Calu3 (cell line): ENCODE results near the gene EDEM2. TPM values are rescaled to one million over a fixed set of nuclear protein-coding genes. Genes with fewer than 3 reads are reported as not detected.

Experiments used
- BruUV-seq: library from RNA; stranded (reverse); fragments of 400-500 nt; replicated peaks from 2 replicates; lab custom pipeline; 2021; lab: Mats Ljungman, UMichigan
- CTCF ChIA-PET: fragments of 300-600 bp; sonication (Branson Sonifier 250); formaldehyde crosslinking; loops from one replicate; lab custom pipeline; 2022; ENCODE audit warnings: antibody characterized with exemption; lab: Charles Lee
- DNase-seq: peaks from one replicate; pipeline ENCODE4 v3.0.0; 2022
- H3K27ac Mint-ChIP-seq: one replicate; pipeline ENCODE4 v1.8.0; 2022; ENCODE audit warnings: mixed read lengths; ENCODE audit not compliant: unreplicated experiment
- H3K27me3 Mint-ChIP-seq: one replicate; pipeline ENCODE4 v1.8.0; 2022; ENCODE audit warnings: mixed read lengths; ENCODE audit not compliant: unreplicated experiment
- H3K36me3 Mint-ChIP-seq: one replicate; pipeline ENCODE4 v1.8.0; 2022; ENCODE audit warnings: mild to moderate bottlenecking, moderate library complexity, mixed read lengths; ENCODE audit not compliant: insufficient read depth, unreplicated experiment
- H3K4me1 Mint-ChIP-seq: one replicate; pipeline ENCODE4 v1.8.0; 2022; ENCODE audit warnings: mild to moderate bottlenecking, low read depth, mixed read lengths; ENCODE audit not compliant: unreplicated experiment
- H3K4me3 Mint-ChIP-seq: one replicate; pipeline ENCODE4 v1.8.0; 2022; ENCODE audit warnings: mild to moderate bottlenecking, low read depth, moderate library complexity, mixed read lengths; ENCODE audit not compliant: unreplicated experiment
- H3K9me3 Mint-ChIP-seq: one replicate; pipeline ENCODE4 v1.8.0; 2022; ENCODE audit warnings: low read depth, mixed read lengths; ENCODE audit not compliant: unreplicated experiment
- intact Hi-C: fragments of 100-400 bp; cut with micrococcal nuclease; formaldehyde crosslinking; loops from one replicate; pipeline ENCODE4 v1.10.0; 2022; ENCODE audit not compliant: unreplicated experiment
- total RNA-seq: library from RNA; stranded (reverse); gene quantifications from 2 replicates; pipeline ENCODE4 v1.2.3, GENCODE V29; 2022
- TF ChIP-seq, protein P1 (sequence below): fragments of 200-600 bp; IDR thresholded peaks from one replicate; pipeline ENCODE4 v1.8.0; 2022; ENCODE audit warnings: antibody characterized with exemption; ENCODE audit not compliant: unreplicated experiment

Gene EDEM2
- total RNA-seq, 1 experiment from 2014 or later: 49.4 TPM

DNA sequence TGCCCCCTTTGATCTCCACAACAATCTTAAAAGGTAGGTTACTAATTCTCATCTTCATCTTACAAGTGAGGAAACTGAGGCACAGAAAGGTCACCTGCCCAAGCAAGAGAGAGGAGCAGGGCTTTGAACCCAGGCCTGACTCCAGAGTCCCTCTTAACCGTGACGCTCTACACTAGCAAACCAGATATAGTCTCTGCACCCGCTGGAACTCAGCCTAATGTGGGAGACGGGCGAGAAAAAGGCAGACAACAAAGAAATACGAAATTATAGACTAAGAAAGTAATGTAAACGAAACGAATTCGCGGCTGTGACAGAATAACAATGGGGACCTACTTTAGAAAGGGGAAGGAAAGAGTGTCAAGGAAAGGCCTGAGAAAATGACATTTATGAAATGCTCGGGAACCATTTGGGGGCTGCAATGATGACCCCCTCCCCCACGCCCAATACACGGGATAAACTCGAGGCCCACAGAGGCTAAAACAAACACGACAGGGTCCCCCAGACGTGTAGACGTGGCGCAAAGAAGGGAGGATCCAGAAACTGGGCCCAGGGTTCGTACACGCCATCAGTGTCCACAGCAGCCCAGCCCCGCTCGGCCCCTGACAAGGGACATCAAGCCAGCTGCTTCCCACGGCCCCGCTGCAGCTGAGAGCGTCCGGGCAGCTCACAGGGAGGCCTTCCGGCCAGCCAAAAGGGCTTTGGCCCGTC lies 55.2 kb downstream of the EDEM2 start:
- Mint-ChIP-seq H3K4me3 (peak overlapping the region; percentile 75), H3K36me3 (peaks cover 31% of the 10 kb centered on the region), H3K27ac (peak overlapping the region; percentile 93), H3K4me1 (peaks cover 34% of the 10 kb centered on the region), H3K27me3 (no peaks in the 10 kb centered on the region), H3K9me3 (no peaks in the 10 kb centered on the region)
- CTCF ChIA-PET: interaction anchor here (0.6 to 2.0 kb wide), 7 partner anchors 8 to 218 kb away, joined by 3 to 5 read pairs (median 5); partner anchors contain the start of gene ACSS2
- peak; percentile 14 for DNase-seq
- BruUV-seq: TSS peak; percentile 66
- TF ChIP-seq, protein P1, sequence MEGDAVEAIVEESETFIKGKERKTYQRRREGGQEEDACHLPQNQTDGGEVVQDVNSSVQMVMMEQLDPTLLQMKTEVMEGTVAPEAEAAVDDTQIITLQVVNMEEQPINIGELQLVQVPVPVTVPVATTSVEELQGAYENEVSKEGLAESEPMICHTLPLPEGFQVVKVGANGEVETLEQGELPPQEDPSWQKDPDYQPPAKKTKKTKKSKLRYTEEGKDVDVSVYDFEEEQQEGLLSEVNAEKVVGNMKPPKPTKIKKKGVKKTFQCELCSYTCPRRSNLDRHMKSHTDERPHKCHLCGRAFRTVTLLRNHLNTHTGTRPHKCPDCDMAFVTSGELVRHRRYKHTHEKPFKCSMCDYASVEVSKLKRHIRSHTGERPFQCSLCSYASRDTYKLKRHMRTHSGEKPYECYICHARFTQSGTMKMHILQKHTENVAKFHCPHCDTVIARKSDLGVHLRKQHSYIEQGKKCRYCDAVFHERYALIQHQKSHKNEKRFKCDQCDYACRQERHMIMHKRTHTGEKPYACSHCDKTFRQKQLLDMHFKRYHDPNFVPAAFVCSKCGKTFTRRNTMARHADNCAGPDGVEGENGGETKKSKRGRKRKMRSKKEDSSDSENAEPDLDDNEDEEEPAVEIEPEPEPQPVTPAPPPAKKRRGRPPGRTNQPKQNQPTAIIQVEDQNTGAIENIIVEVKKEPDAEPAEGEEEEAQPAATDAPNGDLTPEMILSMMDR: no peak
- intact Hi-C loops: loop anchor here (10.0 kb wide), 1 partner anchor 217 kb away; the partner anchor contains the start of genes ACSS2 and GGT7

DNA sequence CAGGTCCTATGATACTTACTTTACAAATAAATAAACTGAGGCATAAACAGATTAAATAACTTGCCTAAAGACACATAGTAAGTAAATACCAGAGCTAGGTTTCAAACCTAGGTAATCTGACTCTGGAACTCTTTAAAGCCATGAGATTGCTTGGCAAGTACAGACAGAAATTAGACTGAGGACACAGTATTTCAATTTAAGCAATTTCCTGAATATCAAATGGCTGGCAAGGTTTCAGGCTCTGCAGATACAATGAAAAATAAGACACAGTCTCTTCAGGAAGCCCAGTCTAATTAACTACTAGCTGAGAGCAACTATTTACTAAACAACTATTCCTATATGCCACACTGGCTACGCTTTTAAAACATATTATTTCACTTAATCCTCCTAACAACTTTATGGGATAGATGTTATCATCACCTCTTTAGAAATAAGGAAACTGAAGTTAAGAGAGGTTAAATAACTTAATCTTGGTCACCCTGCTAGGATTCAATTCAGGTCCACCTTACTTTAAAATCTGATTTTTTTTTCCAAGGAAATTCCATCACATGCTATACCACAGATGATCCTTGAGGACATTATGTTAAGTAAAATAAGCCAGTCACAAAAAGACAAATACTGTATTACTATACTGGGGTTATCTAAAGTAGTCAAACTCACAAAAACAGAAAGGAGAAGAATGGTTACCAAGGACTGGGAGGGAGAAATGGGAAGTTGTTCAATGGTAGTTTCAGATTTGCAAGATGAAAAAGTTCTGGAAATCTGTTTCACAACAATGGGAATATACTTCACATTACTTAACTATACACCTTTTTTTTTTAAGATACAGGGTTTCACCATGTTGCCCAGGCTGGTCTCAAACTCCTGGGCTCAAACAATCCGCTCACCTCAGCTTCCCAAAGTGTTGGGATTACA lies 58.6 kb downstream of the EDEM2 start:
- Mint-ChIP-seq H3K27me3 (no peaks in the 10 kb centered on the region), H3K36me3 (peaks cover 34% of the 10 kb centered on the region), H3K4me3 (no peak overlapping the region), H3K4me1 (peaks cover 27% of the 10 kb centered on the region), H3K9me3 (no peaks in the 10 kb centered on the region), H3K27ac (no peak overlapping the region)
- CTCF ChIA-PET: no interaction called here
- DNase-seq: no peak
- intact Hi-C loops: no loop called here
- TF ChIP-seq, protein P1: no peak
- no TSS peak for BruUV-seq

DNA sequence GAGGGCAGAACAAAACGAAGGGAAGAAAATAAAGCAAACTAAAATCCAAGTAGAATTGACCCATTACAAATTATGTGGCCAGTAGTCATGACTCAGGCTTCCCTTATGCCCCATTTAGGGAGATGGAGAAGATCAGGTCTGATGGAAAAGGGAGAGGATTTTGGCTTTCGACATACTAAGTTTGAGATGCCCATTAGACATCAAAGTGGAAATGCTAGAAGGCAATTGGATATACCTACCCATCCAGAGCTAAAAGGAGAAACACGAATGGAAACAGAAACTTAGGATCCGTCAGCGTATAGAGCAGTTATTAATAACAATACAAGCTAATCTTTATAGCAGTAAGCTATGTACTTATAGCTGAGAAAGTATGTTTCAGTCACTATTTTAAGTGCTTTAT lies 59.3 kb downstream of the EDEM2 start:
- CTCF ChIA-PET: interaction anchor here (0.6 to 0.7 kb wide), 2 partner anchors 49 to 299 kb away, joined by 3 to 5 read pairs; no protein-coding TSS in a partner anchor
- H3K4me1 Mint-ChIP-seq: peaks cover 20% of the 10 kb centered on the region
- peaks cover 27% of the 10 kb centered on the region for H3K36me3 Mint-ChIP-seq
- no peak for DNase-seq
- BruUV-seq: no TSS peak
- H3K4me3 Mint-ChIP-seq: no peak overlapping the region
- H3K27ac Mint-ChIP-seq: no peak overlapping the region
- H3K27me3 Mint-ChIP-seq: no peaks in the 10 kb centered on the region
- TF ChIP-seq, protein P1: no peak
- intact Hi-C loops: no loop called here
- H3K9me3 Mint-ChIP-seq: no peaks in the 10 kb centered on the region

DNA sequence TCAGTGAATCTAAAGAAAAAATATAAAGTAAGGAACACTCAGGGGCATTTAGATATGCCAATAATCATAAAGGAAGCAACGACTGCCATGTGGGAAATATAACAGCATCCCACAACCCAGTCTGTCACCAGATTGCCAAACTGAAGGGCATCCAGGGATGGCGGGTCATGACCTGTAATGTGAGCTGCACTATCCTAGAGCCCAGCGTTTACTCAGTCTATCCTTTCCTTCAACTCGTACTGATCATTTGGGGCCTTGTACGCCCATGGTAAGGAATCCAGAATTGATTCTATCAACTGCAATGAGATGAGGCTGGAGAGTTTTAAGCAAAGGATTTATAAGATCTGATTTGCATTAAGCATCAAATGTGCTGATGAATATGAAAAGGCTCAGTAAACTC lies 59.8 kb downstream of the EDEM2 start:
- peaks cover 19% of the 10 kb centered on the region for H3K4me1 Mint-ChIP-seq
- BruUV-seq: no TSS peak
- peaks cover 23% of the 10 kb centered on the region for H3K36me3 Mint-ChIP-seq
- no peak overlapping the region for H3K27ac Mint-ChIP-seq
- CTCF ChIA-PET: interaction anchor here (0.6 to 0.7 kb wide), 3 partner anchors 33 to 300 kb away, joined by 3 to 5 read pairs (median 4); no protein-coding TSS in a partner anchor
- no peak overlapping the region for H3K4me3 Mint-ChIP-seq
- intact Hi-C loops: no loop called here
- H3K9me3 Mint-ChIP-seq: no peaks in the 10 kb centered on the region
- TF ChIP-seq, protein P1: no peak
- no peaks in the 10 kb centered on the region for H3K27me3 Mint-ChIP-seq
- DNase-seq: no peak
